Osteoblast (primary cell): Measurements from ENCODE around the gene FERMT3. TPM values are rescaled to one million over a fixed set of nuclear protein-coding genes. Genes with fewer than 3 reads are reported as not detected.

Experiments used
- DNase-seq: peaks from one replicate; pipeline ENCODE4 v3.0.0; 2011; ENCODE audit warnings: low spot score, mixed read lengths; ENCODE audit not compliant: insufficient read length; ENCODE audit errors: missing footprints
- H2AFZ ChIP-seq: 2 replicates; pipeline ENCODE4 v1.6.0; 2011; ENCODE audit warnings: mild to moderate bottlenecking, low read length
- H3K27ac ChIP-seq: 2 replicates; pipeline ENCODE4 v1.5.1; 2011; ENCODE audit warnings: mild to moderate bottlenecking, low read depth, low read length, moderate library complexity
- H3K27me3 ChIP-seq: 2 replicates; pipeline ENCODE4 v1.6.0; 2012; ENCODE audit warnings: mild to moderate bottlenecking, control low read depth, inconsistent platforms, low read length, moderate library complexity; ENCODE audit not compliant: insufficient read depth
- H3K36me3 ChIP-seq: 2 replicates; pipeline ENCODE4 v1.5.1; 2011; ENCODE audit warnings: mild to moderate bottlenecking, low read length, control low read depth, moderate library complexity; ENCODE audit not compliant: insufficient read depth
- H3K4me1 ChIP-seq: 2 replicates; pipeline ENCODE4 v1.5.1; 2011; ENCODE audit warnings: mild to moderate bottlenecking, low read length, control low read depth, moderate library complexity; ENCODE audit not compliant: insufficient read depth
- H3K4me2 ChIP-seq: 2 replicates; pipeline ENCODE4 v1.6.0; 2011; ENCODE audit warnings: mild to moderate bottlenecking, low read length; ENCODE audit not compliant: insufficient read depth
- H3K4me3 ChIP-seq: fragments of 200-600 bp; sonication (generic); 3 replicates; pipeline ENCODE4 v1.5.1; 2012; ENCODE audit warnings: mild to moderate bottlenecking, low read length, inconsistent platforms; ENCODE audit not compliant: insufficient read depth
- H3K79me2 ChIP-seq: 2 replicates; pipeline ENCODE4 v1.6.0; 2012; ENCODE audit warnings: mild to moderate bottlenecking, low read length, control low read depth, inconsistent platforms; ENCODE audit not compliant: insufficient read depth
- H3K9me3 ChIP-seq: 2 replicates; pipeline ENCODE4 v1.5.1; 2011; ENCODE audit warnings: low read depth, low read length, control low read depth
- H4K20me1 ChIP-seq: 2 replicates; pipeline ENCODE4 v1.6.0; 2012; ENCODE audit warnings: mild to moderate bottlenecking, low read length, control low read depth; ENCODE audit not compliant: insufficient read depth
- CTCF ChIP-seq: IDR thresholded peaks from 2 replicates; pipeline ENCODE4 v1.5.1; 2011; ENCODE audit warnings: mild to moderate bottlenecking, low read depth, low read length, moderate library complexity; ENCODE audit errors: extremely low read depth
- total RNA-seq: library from RNA; depleted of rRNA; stranded (reverse); fragments of >200 nt; gene quantifications from 2 replicates; pipeline ENCODE4 v1.2.3, GENCODE V29; 2012

The FERMT3 gene
- total RNA-seq, 1 donor = 1.1 TPM

- Histone ChIP-seq H3K9me3 (no peaks in the 10 kb centered on the region), H3K36me3 (peaks cover 20% of the 10 kb centered on the region), H3K4me3 (peak overlapping the region; percentile 87), H3K27ac (peak overlapping the region; percentile 11), H3K4me1 (peaks cover 29% of the 10 kb centered on the region), H3K79me2 (peaks cover 42% of the 10 kb centered on the region), H3K4me2 (peak overlapping the region; percentile 88), H4K20me1 (peaks cover 8% of the 10 kb centered on the region), H3K27me3 (no peaks in the 10 kb centered on the region), H2AFZ (no peak overlapping the region)
- no peak for DNase-seq
- TF ChIP-seq CTCF = no peak
Measured at GRCh38 chr11:64241491-64242374, 35.2 kb downstream of the FERMT3 start.

DNA sequence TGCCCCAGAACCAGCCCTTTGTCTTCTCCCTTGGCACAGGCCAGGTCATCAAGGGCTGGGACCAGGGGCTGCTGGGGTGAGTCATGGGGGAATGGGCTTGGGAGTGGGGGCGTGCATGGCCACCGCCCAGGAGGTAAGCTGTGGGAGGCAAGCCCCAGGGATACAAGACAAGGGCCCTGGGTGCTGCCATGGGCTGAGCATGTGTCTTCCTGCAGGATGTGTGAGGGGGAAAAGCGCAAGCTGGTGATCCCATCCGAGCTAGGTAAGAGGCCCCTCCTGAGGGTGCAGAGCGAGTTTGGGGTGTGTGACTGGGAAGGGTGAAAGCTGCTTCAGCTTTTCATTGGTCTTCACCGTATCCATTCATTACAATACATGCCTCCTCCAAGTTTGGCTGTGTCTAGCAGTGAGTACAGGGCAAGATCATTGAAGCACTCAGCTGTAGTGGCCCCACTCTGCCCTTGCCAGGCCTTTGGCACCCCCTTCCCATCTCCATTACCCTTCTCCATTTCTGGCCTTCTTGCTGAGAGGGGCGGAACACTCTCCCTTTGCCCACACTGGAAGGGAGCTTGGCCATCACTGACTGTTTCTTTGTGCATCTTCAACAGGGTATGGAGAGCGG lies 36.8 kb downstream of the FERMT3 start:
- no peaks in the 10 kb centered on the region for H3K27me3 ChIP-seq
- no peak for TF ChIP-seq CTCF
- no peak overlapping the region for H2AFZ ChIP-seq
- no peak overlapping the region for H3K4me2 ChIP-seq
- H4K20me1 ChIP-seq = peaks cover 8% of the 10 kb centered on the region
- no peak overlapping the region for H3K27ac ChIP-seq
- peak; percentile 81 for DNase-seq
- peaks cover 42% of the 10 kb centered on the region for H3K79me2 ChIP-seq
- peaks cover 33% of the 10 kb centered on the region for H3K4me1 ChIP-seq
- peaks cover 15% of the 10 kb centered on the region for H3K36me3 ChIP-seq
- no peak overlapping the region for H3K4me3 ChIP-seq
- H3K9me3 ChIP-seq = no peaks in the 10 kb centered on the region

DNA sequence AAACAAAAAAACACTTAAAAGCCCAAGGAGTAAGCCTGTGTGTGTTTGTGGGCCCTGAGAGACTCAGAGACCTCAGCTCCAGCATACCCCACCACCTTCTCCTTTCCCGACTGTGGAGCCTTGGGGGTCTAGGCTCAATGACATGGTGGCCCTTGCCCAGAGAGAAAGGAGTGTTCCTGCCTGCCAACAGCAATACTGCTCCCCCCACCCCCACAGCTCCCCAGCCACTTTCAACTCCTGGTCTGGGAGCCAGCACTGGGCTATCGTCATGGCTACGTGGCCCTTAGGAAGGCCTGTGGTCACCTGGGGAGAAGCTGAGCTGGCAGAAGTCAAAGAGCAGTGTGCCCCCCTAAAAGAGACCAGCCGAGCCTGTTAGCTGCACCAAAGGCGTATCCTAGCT lies 37.6 kb downstream of the FERMT3 start:
- Histone ChIP-seq H3K79me2 (peaks cover 42% of the 10 kb centered on the region), H3K4me1 (peaks cover 33% of the 10 kb centered on the region), H3K9me3 (no peaks in the 10 kb centered on the region), H3K4me3 (no peak overlapping the region), H3K36me3 (peaks cover 15% of the 10 kb centered on the region), H3K27me3 (no peaks in the 10 kb centered on the region), H4K20me1 (peaks cover 8% of the 10 kb centered on the region), H3K4me2 (no peak overlapping the region), H2AFZ (no peak overlapping the region), H3K27ac (no peak overlapping the region)
- peak; percentile 85 for DNase-seq
- TF ChIP-seq CTCF = no peak

DNA sequence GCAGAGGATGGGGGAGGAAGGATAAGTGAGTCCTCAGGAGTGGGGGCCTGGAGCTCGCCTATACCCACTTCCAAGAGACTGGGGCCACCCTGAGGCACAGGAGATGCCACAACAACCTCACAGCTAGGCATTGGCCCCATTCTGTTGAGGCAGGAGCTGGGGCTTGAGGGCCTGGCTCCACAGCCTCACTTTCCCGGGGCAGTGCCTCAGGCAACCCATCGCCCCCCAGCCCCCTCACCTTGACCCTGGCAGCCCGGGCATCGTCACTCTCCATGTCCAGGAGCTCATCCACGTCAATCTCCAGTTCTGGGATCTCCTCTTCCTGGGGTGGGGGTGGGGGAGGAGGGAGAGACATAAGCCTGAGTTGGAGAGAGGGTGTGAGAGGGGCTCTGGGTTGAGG lies 38.4 kb downstream of the FERMT3 start:
- peaks cover 8% of the 10 kb centered on the region for H4K20me1 ChIP-seq
- H3K79me2 ChIP-seq = peaks cover 42% of the 10 kb centered on the region
- H3K4me2 ChIP-seq = peak overlapping the region; percentile 91
- DNase-seq = no peak
- peaks cover 33% of the 10 kb centered on the region for H3K4me1 ChIP-seq
- TF ChIP-seq CTCF = no peak
- peak overlapping the region; percentile 97 for H3K4me3 ChIP-seq
- H3K27me3 ChIP-seq = no peaks in the 10 kb centered on the region
- H3K27ac ChIP-seq = no peak overlapping the region
- H3K36me3 ChIP-seq = peaks cover 15% of the 10 kb centered on the region
- no peak overlapping the region for H2AFZ ChIP-seq
- no peaks in the 10 kb centered on the region for H3K9me3 ChIP-seq
